DND-41 (cell line): ENCODE measurements around the gene FAM193B.

Experiments used
- CTCF ChIP-seq: IDR thresholded peaks from 2 replicates; pipeline ENCODE4 v1.5.1; 2012; ENCODE audit warnings: borderline replicate concordance, low read length, moderate library complexity, mild to moderate bottlenecking; ENCODE audit not compliant: poor library complexity, severe bottlenecking; ENCODE audit errors: extremely low read depth
- EZH2 ChIP-seq: IDR thresholded peaks from 3 replicates; pipeline ENCODE4 v1.6.1; 2012; ENCODE audit warnings: borderline replicate concordance, low read depth, mild to moderate bottlenecking, moderate library complexity, low read length, inconsistent platforms; ENCODE audit not compliant: severe bottlenecking

- TF ChIP-seq CTCF (no peak), EZH2 (no peak)
Measured at GRCh38 chr5:177537389-177538361, 16.7 kb downstream of the FAM193B start.
